Endothelial cell of umbilical vein (primary cell): Measurements from ENCODE around the gene PACSIN2. TPM values are rescaled to one million over a fixed set of nuclear protein-coding genes. Genes with fewer than 3 reads are reported as not detected.

Experiments
- BruUV-seq: library from RNA; stranded (reverse); fragments of 400-500 nt; replicated peaks from 2 replicates; lab custom pipeline; 2021; lab: Mats Ljungman, UMichigan
- CTCF ChIA-PET: fragments of 300-600, 350-600 bp; sonication (Branson Sonifier 250); formaldehyde crosslinking; loops from one replicate; lab custom pipeline; 2021; ENCODE audit warnings: antibody characterized with exemption, inconsistent platforms; lab: Charles Lee
- POLR2A ChIA-PET: fragments of 300-600, 350-600 bp; sonication (Branson Sonifier 250); formaldehyde crosslinking; loops from one replicate; lab custom pipeline; 2021; ENCODE audit warnings: antibody characterized with exemption, inconsistent platforms; lab: Charles Lee
- DNase-seq: peaks from one replicate; pipeline ENCODE4 v3.0.0-alpha.2; 2011; ENCODE audit warnings: low read depth, low spot score
- FAIRE-seq: peaks from 2 replicates; lab custom pipeline; 2011; peaks lifted over from hg19 to GRCh38; lab: Jason Lieb, UNC
- H2AFZ ChIP-seq: 2 replicates; pipeline ENCODE4 v1.6.0; 2012; ENCODE audit warnings: low read depth, low read length, control low read depth, inconsistent platforms
- H3K27ac ChIP-seq: 2 replicates; pipeline ENCODE4 v1.5.1; 2011; ENCODE audit warnings: low read depth, mild to moderate bottlenecking, control low read depth, low read length, moderate library complexity; ENCODE audit not compliant: insufficient read depth
- H3K27me3 ChIP-seq, 2 experiments: 2 replicates each; pipeline versions ENCODE4 v1.6.0 to v1.6.1; 2011; ENCODE audit warnings: low read length in 2 of 2, mixed read lengths in 1 of 2; ENCODE audit not compliant: control insufficient read depth in 2 of 2, insufficient read depth in 2 of 2
- H3K36me3 ChIP-seq, 2 experiments: 2 replicates in 1 of 2; 3 replicates in 1 of 2; pipeline ENCODE4 v1.5.1; 2011; ENCODE audit warnings: low read length in 2 of 2, mild to moderate bottlenecking in 1 of 2, moderate library complexity in 1 of 2; ENCODE audit not compliant: control insufficient read depth in 2 of 2, insufficient read depth in 2 of 2; ENCODE audit errors: extremely low read depth in 1 of 2
- H3K4me1 ChIP-seq: 3 replicates; pipeline ENCODE4 v1.5.1; 2011; ENCODE audit warnings: mild to moderate bottlenecking, low read length; ENCODE audit not compliant: control insufficient read depth, insufficient read depth; ENCODE audit errors: extremely low read depth
- H3K4me2 ChIP-seq: 2 replicates; pipeline ENCODE4 v1.6.1; 2011; ENCODE audit warnings: low read length, control low read depth, mixed read lengths; ENCODE audit not compliant: insufficient read depth
- H3K4me3 ChIP-seq, 3 experiments: fragments of 200-600 bp in 1 of 3; sonication (generic), shearing (Covaris generic) in 1 of 3; replicated peaks in 1 of 3; 2 replicates each; pipeline ENCODE4 v1.5.1; 2011 to 2016; ENCODE audit warnings: control low read depth in 3 of 3, low read length in 3 of 3, mild to moderate bottlenecking in 2 of 3, inconsistent platforms in 1 of 3, low read depth in 1 of 3, moderate library complexity in 1 of 3; ENCODE audit not compliant: insufficient read depth in 1 of 3
- H3K79me2 ChIP-seq: 2 replicates; pipeline ENCODE4 v1.6.0; 2012; ENCODE audit warnings: low read length, inconsistent platforms; ENCODE audit not compliant: control insufficient read depth, insufficient read depth
- H3K9ac ChIP-seq: replicated peaks from 2 replicates; pipeline ENCODE3; 2011; ENCODE audit warnings: low read length, control low read depth; ENCODE audit not compliant: insufficient read depth; ENCODE audit errors: extremely low read depth
- H3K9me1 ChIP-seq: replicated peaks from 3 replicates; pipeline ENCODE4 v1.6.0; 2011; ENCODE audit warnings: mild to moderate bottlenecking, low read length; ENCODE audit not compliant: control insufficient read depth, insufficient read depth; ENCODE audit errors: extremely low read depth
- H3K9me3 ChIP-seq: replicated peaks from 2 replicates; pipeline ENCODE4 v1.5.1; 2012; ENCODE audit warnings: low read length, inconsistent platforms; ENCODE audit not compliant: control insufficient read depth, insufficient read depth
- H4K20me1 ChIP-seq: replicated peaks from 2 replicates; pipeline ENCODE3; 2011; ENCODE audit warnings: mild to moderate bottlenecking, low read length; ENCODE audit not compliant: control insufficient read depth, insufficient read depth; ENCODE audit errors: extremely low read depth
- EZH2 ChIP-seq: IDR thresholded peaks from 2 replicates; pipeline ENCODE4 v1.6.1; 2012; ENCODE audit warnings: borderline replicate concordance, low read depth, mild to moderate bottlenecking, moderate library complexity, low read length, inconsistent platforms; ENCODE audit not compliant: severe bottlenecking
- FOS ChIP-seq: IDR thresholded peaks from 2 replicates; pipeline ENCODE4 v1.6.1; 2011; ENCODE audit warnings: mild to moderate bottlenecking, low read length, moderate library complexity, borderline replicate concordance; ENCODE audit not compliant: insufficient read depth
- JUN ChIP-seq: IDR thresholded peaks from 2 replicates; pipeline ENCODE4 v1.6.1; 2011; ENCODE audit warnings: borderline replicate concordance, low read depth; ENCODE audit not compliant: insufficient read length, insufficient read depth
- MYC ChIP-seq: IDR thresholded peaks from one replicate; pipeline ENCODE4 v1.6.1; 2011; ENCODE audit warnings: mild to moderate bottlenecking, low read depth, low read length
- dilution Hi-C: fragments of 300-500 bp; cut with MboI; formaldehyde crosslinking; loops from one replicate; pipeline ENCODE4 v1.15.0; 2019; ENCODE audit warnings: low sequenced_read_pairs; ENCODE audit not compliant: extremely low pct_ligation_motif_present
- intact Hi-C: fragments of 100-400 bp; cut with micrococcal nuclease; formaldehyde crosslinking; loops from one replicate; pipeline ENCODE4 v1.10.0; 2022
- polyA plus RNA-seq, 4 experiments: library from polyadenylated mRNA; depleted of rRNA in 3 of 4; stranded (reverse) in 3 of 4; unstranded in 1 of 4; fragments of >200 nt; gene quantifications; 2 replicates each; pipeline versions ENCODE4 v1.2.1 to v1.2.3, GENCODE V29; 2011 to 2012; ENCODE audit warnings: missing spikeins in 1 of 4
- total RNA-seq: library from RNA; stranded (reverse); gene quantifications from 2 replicates; pipeline ENCODE4 v1.2.3, GENCODE V29; 2021
- TF ChIP-seq, protein P1 (sequence below), 2 donors: IDR thresholded peaks; 1 replicate in 1 of 2; 2 replicates in 1 of 2; pipeline ENCODE4 v1.5.1; 2011; ENCODE audit warnings: low read length in 2 of 2, mild to moderate bottlenecking in 2 of 2, moderate library complexity in 2 of 2, control low read depth in 1 of 2, inconsistent platforms in 1 of 2, low read depth in 1 of 2; ENCODE audit not compliant: insufficient read depth in 1 of 2; ENCODE audit errors: extremely low read depth in 1 of 2

The PACSIN2 gene
- total and polyA plus RNA-seq, 2 donors (not counting 3 experiments of a cell fraction or from before 2014, with no cell fraction given): 46.2 to 64.5 TPM

DNA sequence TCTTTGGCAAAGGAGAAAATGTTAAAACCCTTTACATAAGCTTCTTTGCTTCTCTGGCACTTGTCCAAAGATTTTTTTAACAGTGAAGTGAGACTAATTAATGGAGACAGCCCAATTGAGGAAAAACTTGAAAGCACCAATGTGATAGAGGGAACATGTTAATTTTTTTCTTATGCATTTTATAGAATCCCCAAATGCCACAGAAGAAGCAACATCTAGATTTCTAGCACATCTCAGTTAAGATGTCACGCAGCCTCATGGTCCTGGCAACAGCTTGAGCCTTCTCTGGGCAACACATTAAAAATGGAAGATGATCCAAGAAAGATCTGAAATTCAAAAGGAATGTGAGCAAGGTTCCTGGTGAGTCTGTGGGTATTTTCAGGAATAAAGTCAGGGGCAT lies 48.5 kb downstream of the PACSIN2 start:
- dilution Hi-C loops: no loop called here
- H3K27ac ChIP-seq: no peak overlapping the region

More for the DNA sequence above, 48.5 kb downstream of the PACSIN2 start:
- ChIA-PET POLR2A (no interaction called here), CTCF (no interaction called here)
- no peaks in the 10 kb centered on the region for H3K36me3 ChIP-seq
- H3K4me2 ChIP-seq: no peak overlapping the region
- DNase-seq (no peak), FAIRE-seq (peak; percentile 44)
- no TSS peak for BruUV-seq
- H2AFZ ChIP-seq: no peak overlapping the region
- no peak overlapping the region for H3K9ac ChIP-seq
- no peaks in the 10 kb centered on the region for H3K9me3 ChIP-seq
- H3K27me3 ChIP-seq: no peaks in the 10 kb centered on the region
- intact Hi-C loops: no loop called here
- no peak for TF ChIP-seq FOS
- TF ChIP-seq, protein P1, sequence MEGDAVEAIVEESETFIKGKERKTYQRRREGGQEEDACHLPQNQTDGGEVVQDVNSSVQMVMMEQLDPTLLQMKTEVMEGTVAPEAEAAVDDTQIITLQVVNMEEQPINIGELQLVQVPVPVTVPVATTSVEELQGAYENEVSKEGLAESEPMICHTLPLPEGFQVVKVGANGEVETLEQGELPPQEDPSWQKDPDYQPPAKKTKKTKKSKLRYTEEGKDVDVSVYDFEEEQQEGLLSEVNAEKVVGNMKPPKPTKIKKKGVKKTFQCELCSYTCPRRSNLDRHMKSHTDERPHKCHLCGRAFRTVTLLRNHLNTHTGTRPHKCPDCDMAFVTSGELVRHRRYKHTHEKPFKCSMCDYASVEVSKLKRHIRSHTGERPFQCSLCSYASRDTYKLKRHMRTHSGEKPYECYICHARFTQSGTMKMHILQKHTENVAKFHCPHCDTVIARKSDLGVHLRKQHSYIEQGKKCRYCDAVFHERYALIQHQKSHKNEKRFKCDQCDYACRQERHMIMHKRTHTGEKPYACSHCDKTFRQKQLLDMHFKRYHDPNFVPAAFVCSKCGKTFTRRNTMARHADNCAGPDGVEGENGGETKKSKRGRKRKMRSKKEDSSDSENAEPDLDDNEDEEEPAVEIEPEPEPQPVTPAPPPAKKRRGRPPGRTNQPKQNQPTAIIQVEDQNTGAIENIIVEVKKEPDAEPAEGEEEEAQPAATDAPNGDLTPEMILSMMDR (IDR thresholded peaks at IDR 0.05; ENCODE audit: extremely low read depth in 1 of 2, insufficient read depth in 1 of 2, low read depth in 1 of 2, low read length in 2 of 2): no peak
- no peak for TF ChIP-seq MYC
- TF ChIP-seq JUN: no peak
- TF ChIP-seq EZH2: no peak
- no peaks in the 10 kb centered on the region for H4K20me1 ChIP-seq
- H3K79me2 ChIP-seq: peaks cover 8% of the 10 kb centered on the region
- no peaks in the 10 kb centered on the region for H3K4me1 ChIP-seq
- H3K4me3 ChIP-seq: no peak overlapping the region
- no peaks in the 10 kb centered on the region for H3K9me1 ChIP-seq
